Measurements from ENCODE around the gene CNN1.

GRCh38 chr19:11574689-11575088 is 36.0 kb downstream of the CNN1 start:
- TF ChIP-seq POLR2A (IDR thresholded peaks at IDR 0.05), result no peak
- TF ChIP-seq CTCF (IDR thresholded peaks at IDR 0.05), result no peak
